NT2/D1 (cell line): Measurements from ENCODE around the gene HMGN4.

Experiments
- SUZ12 ChIP-seq: IDR thresholded peaks from 2 replicates; pipeline ENCODE4 v1.6.1; 2011; ENCODE audit not compliant: insufficient read length, insufficient read depth; ENCODE audit errors: extremely low read depth
- YY1 ChIP-seq: IDR thresholded peaks from 2 replicates; pipeline ENCODE4 v1.6.1; 2011; ENCODE audit not compliant: insufficient read length, insufficient read depth
- ZNF274 ChIP-seq: IDR thresholded peaks from 2 replicates; pipeline ENCODE4 v1.6.1; 2011; ENCODE audit warnings: mild to moderate bottlenecking, low read depth, low read length

DNA sequence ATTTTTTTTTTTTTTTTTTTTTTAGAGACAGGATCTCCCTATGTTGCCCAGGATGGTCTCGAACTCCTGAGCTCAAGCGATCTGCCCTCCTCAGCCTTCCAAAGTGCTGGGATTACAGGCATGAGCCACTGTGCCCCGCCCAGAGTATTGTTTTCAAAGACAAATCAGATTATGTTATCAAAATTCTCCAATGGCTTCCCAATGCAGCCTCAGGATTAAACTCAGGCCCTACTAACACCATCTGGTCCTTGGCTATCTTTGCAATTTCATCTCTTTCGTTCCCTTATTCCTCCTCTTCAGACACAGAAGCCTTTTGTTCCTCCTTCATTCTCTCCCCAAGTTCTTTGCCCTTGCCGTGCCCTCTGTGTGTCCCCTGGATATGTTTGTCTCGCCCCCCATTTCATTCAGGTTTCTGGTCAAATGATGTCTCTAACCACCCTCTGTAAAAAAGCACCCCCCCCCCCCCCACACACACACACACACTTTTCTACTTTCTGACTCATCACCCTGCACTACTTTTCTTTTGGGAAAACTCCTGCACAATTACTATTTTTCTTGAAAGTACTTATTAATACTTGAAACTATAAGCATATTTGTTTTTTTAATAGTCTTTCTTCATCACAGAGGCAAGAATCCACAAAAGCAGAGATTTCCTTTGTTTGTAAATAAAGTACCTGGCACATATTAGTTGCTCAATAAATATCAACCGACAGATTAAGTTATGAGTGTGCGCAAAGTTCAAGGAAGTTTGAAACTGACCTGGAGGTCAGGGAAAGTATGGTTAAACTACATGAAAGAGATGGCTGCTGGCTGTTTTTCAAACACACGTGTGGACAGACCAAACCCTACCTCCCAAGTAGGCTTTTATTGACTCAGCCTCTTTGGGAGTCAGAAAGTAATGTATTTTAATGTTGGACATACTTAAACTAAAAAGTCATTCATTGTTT lies 21.4 kb upstream of the HMGN4 start:
- TF ChIP-seq YY1, result no peak
- no peak for TF ChIP-seq ZNF274
- no peak for TF ChIP-seq SUZ12
